Cardiac muscle cell (in vitro differentiated cells and primary cell): ENCODE data around the gene OSTN. TPM values are rescaled to one million over a fixed set of nuclear protein-coding genes. Genes with fewer than 3 reads are reported as not detected.

Experiments used
- DNase-seq, 2 donors: peaks; one replicate each; pipeline versions ENCODE4 v3.0.0 to v3.0.0-alpha.2; 2010 to 2017; ENCODE audit warnings: low read depth in 1 of 2, low spot score in 1 of 2
- H3K27ac ChIP-seq: fragments of 200-600 bp; sonication (generic); 2 replicates; pipeline ENCODE4 v1.5.1; 2016
- H3K27me3 ChIP-seq: fragments of 200-600 bp; sonication (generic); 2 replicates; pipeline ENCODE4 v1.6.0; 2016; ENCODE audit warnings: control low read depth
- H3K36me3 ChIP-seq: fragments of 200-600 bp; sonication (generic); 2 replicates; pipeline ENCODE4 v1.5.1; 2016; ENCODE audit warnings: control low read depth
- H3K4me1 ChIP-seq: fragments of 200-600 bp; sonication (generic); 2 replicates; pipeline ENCODE4 v1.8.1; 2017; ENCODE audit warnings: low read depth, mild to moderate bottlenecking, mixed run types
- H3K4me3 ChIP-seq: fragments of 200-600 bp; sonication (generic); 2 replicates; pipeline ENCODE4 v1.5.1; 2016; ENCODE audit warnings: mild to moderate bottlenecking
- H3K9me3 ChIP-seq: fragments of 200-600 bp; sonication (generic); 2 replicates; pipeline ENCODE4 v1.5.1; 2017; ENCODE audit warnings: low read depth, mild to moderate bottlenecking, control low read depth
- polyA plus RNA-seq: library from polyadenylated mRNA; unstranded; fragments of >200 nt; fragmentation: Nextera tagmentation; extraction: Ambion mirVana; gene quantifications from 2 replicates; pipeline ENCODE4 v1.2.1, GENCODE V29; 2016
- total RNA-seq: library from RNA; depleted of rRNA; stranded (reverse); fragments of >200 nt; gene quantifications from 2 replicates; pipeline ENCODE4 v1.2.3, GENCODE V29; 2016
- TF ChIP-seq, protein P1 (sequence below): IDR thresholded peaks from 2 replicates; pipeline ENCODE4 v1.5.1; 2012; ENCODE audit warnings: low read depth, mild to moderate bottlenecking, low read length

The OSTN gene, protein sequence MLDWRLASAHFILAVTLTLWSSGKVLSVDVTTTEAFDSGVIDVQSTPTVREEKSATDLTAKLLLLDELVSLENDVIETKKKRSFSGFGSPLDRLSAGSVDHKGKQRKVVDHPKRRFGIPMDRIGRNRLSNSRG
- total RNA-seq (0.06 TPM in 1 of 2 replicates, not detected in the other), polyA plus RNA-seq (not detected in 2 replicates)

DNA sequence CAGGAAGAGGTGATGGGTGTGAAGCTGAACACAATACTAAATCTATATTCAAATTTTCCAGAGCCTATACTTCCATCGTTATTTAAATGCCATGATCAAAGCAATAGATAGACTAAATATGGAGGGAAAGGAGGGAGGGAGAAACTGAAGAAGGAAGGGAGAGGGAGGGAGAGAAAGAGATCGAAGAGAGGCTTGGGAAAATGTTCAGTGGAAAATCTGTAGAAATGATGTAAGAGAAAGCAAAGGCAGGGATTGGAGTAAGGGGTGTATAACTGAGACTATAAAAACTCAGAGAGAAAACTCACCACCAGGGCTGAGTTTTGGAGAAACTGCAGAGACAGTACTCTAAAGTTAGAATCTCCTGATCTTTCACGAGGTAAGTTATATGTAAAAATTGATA lies at the start of gene OSTN:
OSTN (plus strand) TSS at position 310 of the 400 bp plus-strand sequence. CDS start 13,292 bp downstream, outside the sequence.
- Histone ChIP-seq H3K27ac (no peak within 1 kb of the TSS), H3K9me3 (no peaks in the 10 kb centered on the region), H3K27me3 (no peaks in the 10 kb centered on the region), H3K36me3 (no peaks in the 10 kb centered on the region), H3K4me1 (peaks cover 12% of the 10 kb centered on the region), H3K4me3 (no peak within 1 kb of the TSS)
- no peak for DNase-seq
- TF ChIP-seq, protein P1, sequence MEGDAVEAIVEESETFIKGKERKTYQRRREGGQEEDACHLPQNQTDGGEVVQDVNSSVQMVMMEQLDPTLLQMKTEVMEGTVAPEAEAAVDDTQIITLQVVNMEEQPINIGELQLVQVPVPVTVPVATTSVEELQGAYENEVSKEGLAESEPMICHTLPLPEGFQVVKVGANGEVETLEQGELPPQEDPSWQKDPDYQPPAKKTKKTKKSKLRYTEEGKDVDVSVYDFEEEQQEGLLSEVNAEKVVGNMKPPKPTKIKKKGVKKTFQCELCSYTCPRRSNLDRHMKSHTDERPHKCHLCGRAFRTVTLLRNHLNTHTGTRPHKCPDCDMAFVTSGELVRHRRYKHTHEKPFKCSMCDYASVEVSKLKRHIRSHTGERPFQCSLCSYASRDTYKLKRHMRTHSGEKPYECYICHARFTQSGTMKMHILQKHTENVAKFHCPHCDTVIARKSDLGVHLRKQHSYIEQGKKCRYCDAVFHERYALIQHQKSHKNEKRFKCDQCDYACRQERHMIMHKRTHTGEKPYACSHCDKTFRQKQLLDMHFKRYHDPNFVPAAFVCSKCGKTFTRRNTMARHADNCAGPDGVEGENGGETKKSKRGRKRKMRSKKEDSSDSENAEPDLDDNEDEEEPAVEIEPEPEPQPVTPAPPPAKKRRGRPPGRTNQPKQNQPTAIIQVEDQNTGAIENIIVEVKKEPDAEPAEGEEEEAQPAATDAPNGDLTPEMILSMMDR: no peak

DNA sequence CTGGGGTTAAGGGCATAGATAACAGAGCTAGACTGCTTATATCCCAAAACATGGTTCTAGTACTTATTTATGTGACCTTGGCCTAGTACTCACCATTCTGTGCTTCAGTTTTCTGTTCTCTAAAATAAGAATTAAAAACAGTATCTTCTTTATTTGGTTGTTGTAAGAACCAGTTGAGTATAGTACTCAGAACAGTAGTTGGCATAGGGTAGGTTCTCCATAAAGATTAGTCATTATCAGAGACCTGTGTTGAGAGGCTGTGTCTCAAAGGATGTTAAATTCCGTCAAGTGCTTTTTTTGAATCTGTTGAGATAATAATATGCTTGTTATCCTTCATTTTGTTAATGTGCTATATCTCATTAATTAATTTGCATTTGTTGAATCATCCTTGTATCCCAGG lies 47.4 kb upstream of the OSTN start:
- Histone ChIP-seq H3K4me3 (no peak overlapping the region), H3K27me3 (no peaks in the 10 kb centered on the region), H3K4me1 (no peaks in the 10 kb centered on the region), H3K36me3 (no peaks in the 10 kb centered on the region), H3K9me3 (no peaks in the 10 kb centered on the region), H3K27ac (no peak overlapping the region)
- TF ChIP-seq, protein P1: no peak
- DNase-seq: no peak

DNA sequence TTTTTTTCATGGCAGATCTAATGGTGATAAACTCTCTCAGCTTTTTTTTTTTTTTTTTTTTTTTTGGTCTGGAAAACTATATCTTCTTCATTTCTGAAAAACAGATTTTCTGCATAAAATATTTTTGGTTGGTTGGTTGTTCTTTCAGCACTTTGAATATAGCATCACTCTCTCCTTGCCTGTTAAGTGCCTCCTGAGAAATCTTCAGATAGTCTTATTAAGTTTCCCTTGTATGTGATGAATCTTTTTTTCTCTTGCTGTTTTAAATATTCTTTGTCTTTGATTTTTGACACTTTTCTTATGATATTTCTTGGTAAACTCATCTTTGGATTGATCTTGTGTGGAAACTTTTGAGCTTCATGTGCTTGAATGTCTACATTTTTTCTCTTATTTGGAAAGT lies 44.2 kb upstream of the OSTN start:
- H3K9me3 ChIP-seq: no peaks in the 10 kb centered on the region
- no peaks in the 10 kb centered on the region for H3K4me1 ChIP-seq
- no peaks in the 10 kb centered on the region for H3K36me3 ChIP-seq
- no peak overlapping the region for H3K4me3 ChIP-seq
- no peak overlapping the region for H3K27ac ChIP-seq
- TF ChIP-seq, protein P1: no peak
- H3K27me3 ChIP-seq: no peaks in the 10 kb centered on the region
- no peak for DNase-seq

GRCh38 chr3:191158247-191158646 lies 40.8 kb upstream of the OSTN start:
- TF ChIP-seq, protein P1: no peak
- no peaks in the 10 kb centered on the region for H3K9me3 ChIP-seq
- DNase-seq: no peak
- no peaks in the 10 kb centered on the region for H3K4me1 ChIP-seq
- no peaks in the 10 kb centered on the region for H3K36me3 ChIP-seq
- no peaks in the 10 kb centered on the region for H3K27me3 ChIP-seq
- H3K4me3 ChIP-seq: no peak overlapping the region
- H3K27ac ChIP-seq: no peak overlapping the region

DNA sequence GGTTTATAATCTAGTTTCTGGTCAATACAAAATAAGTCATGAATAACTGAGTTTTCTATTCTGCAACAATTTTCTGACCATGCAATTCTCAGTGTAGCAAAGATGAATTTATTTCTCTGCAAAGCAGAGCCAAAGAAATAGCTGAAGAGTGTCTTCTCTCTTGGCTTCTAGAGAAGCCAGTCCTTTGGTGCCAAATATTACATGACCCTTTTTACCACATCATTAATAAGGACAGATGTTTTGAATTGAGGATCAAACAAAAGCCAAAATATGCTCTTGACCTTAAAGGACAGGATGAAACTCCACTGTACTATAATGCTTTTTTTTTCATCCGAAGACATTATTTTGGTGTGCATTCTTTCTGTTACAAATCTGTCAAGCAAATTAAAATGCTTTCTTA lies 40.2 kb upstream of the OSTN start:
- TF ChIP-seq, protein P1: no peak
- H3K9me3 ChIP-seq: no peaks in the 10 kb centered on the region
- no peaks in the 10 kb centered on the region for H3K36me3 ChIP-seq
- H3K4me3 ChIP-seq: no peak overlapping the region
- no peaks in the 10 kb centered on the region for H3K27me3 ChIP-seq
- H3K4me1 ChIP-seq: no peaks in the 10 kb centered on the region
- no peak for DNase-seq
- no peak overlapping the region for H3K27ac ChIP-seq
